HG03025 (cell line): Measurements from ENCODE around the gene PDS5A.
A peak's percentile ranks its signal among the peaks of the same experiment; 100 is the strongest.
"Not testable (repeated sequence)": the region's sequence is repeated elsewhere in the genome, so short reads cannot be mapped to it uniquely, and the experiment has no call there.

Experiments
- ATAC-seq: cut with Tn5 transposase; IDR thresholded peaks from one replicate; pipeline ENCODE4 v1.9.1; 2021; ENCODE audit warnings: mild to moderate bottlenecking, moderate library complexity; ENCODE audit not compliant: unreplicated experiment, low FRiP score

Gene PDS5A

GRCh38 chr4:39977489-39978377 lies at the start of gene PDS5A:
Gene PDS5A, minus strand, starts transcription at chr4:39977911. Its CDS starts 1,334 bp downstream, at chr4:39976577.
- peak; percentile 78 for ATAC-seq

GRCh38 chr4:40024049-40024448 lies 46.3 kb upstream of the PDS5A start:
- not testable (repeated sequence) for ATAC-seq

GRCh38 chr4:40021116-40021515 lies 43.4 kb upstream of the PDS5A start:
- not testable (repeated sequence) for ATAC-seq

GRCh38 chr4:40020221-40020620 lies 42.5 kb upstream of the PDS5A start:
- no peak for ATAC-seq

- no peak for ATAC-seq
Measured at GRCh38 chr4:40016007-40016406, 38.3 kb upstream of the PDS5A start.

GRCh38 chr4:40003986-40004385 lies 26.3 kb upstream of the PDS5A start:
- ATAC-seq, result no peak

GRCh38 chr4:40000711-40001110 lies 23.0 kb upstream of the PDS5A start:
- no peak for ATAC-seq

- no peak for ATAC-seq
Measured at GRCh38 chr4:39998659-39999345, 21.1 kb upstream of the PDS5A start.

GRCh38 chr4:39996811-39997210 lies 19.1 kb upstream of the PDS5A start:
- ATAC-seq, result no peak

- no peak for ATAC-seq
Measured at GRCh38 chr4:39994406-39994805, 16.7 kb upstream of the PDS5A start.

- ATAC-seq, result not testable (repeated sequence)
Measured at GRCh38 chr4:39989381-39989780, 11.7 kb upstream of the PDS5A start.

- ATAC-seq, result no peak
Measured at GRCh38 chr4:39987485-39987884, 9.8 kb upstream of the PDS5A start.

- ATAC-seq, result no peak
Measured at GRCh38 chr4:39978904-39979303, 1.2 kb upstream of the PDS5A start.

GRCh38 chr4:39978378-39978775 lies 666 bp upstream of the PDS5A start:
- ATAC-seq, result no peak

GRCh38 chr4:39976945-39977488 lies 694 bp downstream of the PDS5A start:
- peak; percentile 26 for ATAC-seq

- ATAC-seq, result peak; percentile 29
Measured at GRCh38 chr4:39976141-39976944, 1.4 kb downstream of the PDS5A start.

GRCh38 chr4:39975488-39976089 lies 2.1 kb downstream of the PDS5A start:
- ATAC-seq, result no peak

GRCh38 chr4:39973052-39973451 lies 4.7 kb downstream of the PDS5A start:
- not testable (repeated sequence) for ATAC-seq

- no peak for ATAC-seq
Measured at GRCh38 chr4:39970671-39971640, 6.8 kb downstream of the PDS5A start.
